HG03039 (cell line): Measurements from ENCODE around the gene RAD51B.

Source experiments
- ATAC-seq: cut with Tn5 transposase; IDR thresholded peaks from one replicate; pipeline ENCODE4 v1.9.1; 2021; ENCODE audit warnings: mild to moderate bottlenecking, moderate library complexity; ENCODE audit not compliant: unreplicated experiment

Gene RAD51B

DNA sequence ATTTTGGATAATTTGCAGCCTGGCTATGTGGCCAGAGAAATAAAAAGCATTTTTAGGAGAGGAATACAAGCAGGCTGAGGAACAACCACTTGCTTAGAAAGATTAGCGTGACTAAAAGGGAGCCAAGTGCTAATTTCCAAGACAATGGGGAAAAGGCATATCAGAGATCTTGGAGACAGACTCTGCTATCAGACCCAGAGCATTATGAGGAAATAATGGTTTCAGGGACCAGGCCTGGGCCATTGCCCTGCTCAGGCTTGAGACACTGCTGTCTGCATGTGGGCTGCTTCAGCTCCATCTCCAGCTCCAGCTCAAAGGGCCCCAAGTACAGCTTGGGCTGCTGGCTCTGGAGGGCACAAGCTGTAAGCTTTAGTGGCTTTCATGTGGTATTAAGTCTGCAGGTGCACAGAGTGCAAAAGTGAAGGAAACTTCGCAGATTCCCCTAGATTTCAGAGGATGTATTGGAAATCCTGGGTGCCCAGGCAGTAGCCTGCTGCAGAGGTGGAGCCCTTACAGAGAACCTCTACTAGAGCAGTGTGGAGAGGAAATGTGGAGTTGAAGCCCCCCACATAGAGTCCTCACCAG, 524.0 kb downstream of the RAD51B start:
- ATAC-seq, result no peak

DNA sequence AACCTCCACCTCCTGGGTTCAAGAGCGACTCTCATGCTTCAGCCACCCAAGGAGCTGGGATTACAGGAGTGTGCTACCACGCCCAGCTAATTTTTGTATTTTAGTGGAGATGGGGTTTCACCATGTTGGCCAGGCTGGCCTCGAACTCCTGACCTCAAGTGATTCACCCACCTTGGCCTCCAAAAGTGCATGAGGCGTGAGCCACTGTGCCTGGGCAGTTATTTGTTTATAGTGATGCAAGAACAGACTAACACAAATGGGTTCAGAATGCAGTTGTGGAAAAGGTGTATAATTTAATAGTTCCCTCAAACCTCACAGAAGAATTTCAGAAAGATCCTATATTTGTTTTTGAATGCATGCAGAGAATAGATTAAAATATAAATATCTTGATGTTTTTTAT, 526.2 kb downstream of the RAD51B start:
- ATAC-seq, result no peak

DNA sequence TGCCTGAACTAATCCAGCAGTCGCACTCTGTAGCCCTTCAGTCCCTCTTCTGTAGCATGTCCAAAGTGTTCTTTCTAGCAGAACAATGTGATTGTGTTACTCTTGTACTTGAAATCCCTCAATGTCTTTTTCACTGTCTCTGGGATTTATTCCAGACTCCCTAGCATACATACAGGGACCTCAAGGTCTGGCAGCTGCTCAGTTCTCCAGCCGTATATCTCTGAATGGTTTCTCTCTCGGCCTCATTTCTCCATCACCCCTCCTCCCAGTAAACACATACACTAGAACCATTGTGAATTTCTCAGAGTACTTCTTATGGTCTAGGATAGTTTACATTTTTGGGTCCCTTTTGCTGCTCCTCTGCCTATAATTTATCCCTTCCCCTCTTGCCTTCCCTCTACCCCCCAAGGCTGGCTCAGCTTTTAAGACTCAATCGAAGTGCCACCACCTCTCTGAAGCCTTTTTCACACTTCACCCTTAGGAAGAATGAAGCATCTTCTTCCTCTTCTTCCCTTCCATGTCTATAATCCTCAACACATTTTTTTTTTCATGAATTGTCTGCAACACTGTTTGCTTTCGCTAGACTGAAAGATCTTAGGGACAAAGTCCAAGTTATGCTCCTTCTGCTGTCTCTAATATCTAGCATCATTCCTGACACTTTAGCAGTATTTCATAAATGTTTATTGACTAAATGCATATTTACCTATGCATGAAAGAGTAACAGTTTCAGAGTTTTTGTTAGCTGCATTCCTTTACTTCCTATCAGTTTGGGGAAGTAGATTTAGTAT, 527.2 kb downstream of the RAD51B start:
- ATAC-seq, result no peak

DNA sequence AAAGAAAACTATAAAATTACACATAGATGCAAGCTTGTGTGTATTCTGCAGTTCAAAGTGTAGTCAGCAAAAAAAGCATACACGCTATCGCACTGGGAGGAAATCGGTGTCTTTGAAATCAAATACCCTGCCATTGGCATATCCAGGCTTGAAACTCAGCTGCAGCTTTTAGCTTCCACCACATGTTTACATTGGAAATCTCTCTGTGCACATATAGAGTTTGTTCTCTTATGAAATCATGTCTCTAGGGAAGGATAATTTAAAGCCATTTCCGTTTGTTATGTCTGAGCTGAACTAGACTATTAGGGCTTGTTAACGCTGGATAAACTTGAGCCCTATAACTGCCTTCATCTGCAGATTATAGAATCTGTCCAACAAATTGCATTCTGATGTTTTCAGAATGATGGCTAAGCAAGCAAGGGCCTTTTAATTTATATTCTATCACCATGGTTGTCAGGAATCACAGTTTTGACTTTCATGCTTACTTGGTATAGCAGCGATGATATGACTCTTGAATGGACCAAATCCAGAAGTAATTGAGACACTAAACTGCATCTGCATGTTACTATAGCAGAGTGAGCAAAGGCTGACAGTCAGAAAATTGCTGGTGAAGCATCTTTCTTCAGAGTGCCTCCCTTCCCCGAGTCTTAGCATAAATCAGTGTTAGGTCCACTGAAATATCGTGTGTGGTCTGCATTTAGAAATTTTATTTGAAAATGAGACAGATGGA, 530.5 kb downstream of the RAD51B start:
- ATAC-seq, result no peak

DNA sequence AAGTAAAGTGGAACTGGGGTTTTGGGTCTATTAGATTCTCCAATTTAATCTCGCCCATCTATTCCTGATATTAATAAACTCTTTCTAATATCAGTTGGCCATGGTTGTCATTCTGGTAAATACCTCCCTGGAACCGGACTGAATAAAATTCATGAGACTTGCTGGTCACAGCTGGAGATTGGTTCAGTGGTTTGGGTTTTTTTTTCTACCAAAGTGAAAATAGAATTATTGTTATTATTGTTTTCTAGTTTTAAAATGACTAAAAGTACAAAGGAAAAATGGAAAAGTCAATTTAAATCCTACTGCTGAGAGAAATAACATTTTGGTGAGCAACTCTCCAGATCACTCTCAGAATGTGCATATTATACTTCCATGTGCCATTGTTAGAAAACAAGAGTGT, 535.8 kb downstream of the RAD51B start:
- ATAC-seq, result no peak

DNA sequence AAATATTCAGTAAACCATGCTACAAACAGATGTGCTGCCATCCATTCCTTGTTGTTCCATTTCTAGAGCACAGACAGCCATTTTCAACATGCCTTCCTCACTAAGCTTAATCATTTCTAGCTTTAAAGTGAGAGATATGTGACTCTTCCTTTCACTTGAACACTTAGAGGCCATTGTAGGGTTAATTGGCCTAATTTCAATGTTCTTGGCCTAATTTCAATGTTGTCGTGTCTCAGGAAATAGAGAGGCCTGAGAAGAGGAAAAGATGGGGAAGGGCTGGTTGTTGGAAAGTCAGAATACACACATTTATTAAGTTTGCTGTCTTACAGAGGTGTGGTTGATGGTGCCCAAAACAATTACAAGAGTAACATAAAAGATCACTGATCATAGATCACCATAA, 538.2 kb downstream of the RAD51B start:
- ATAC-seq, result no peak

DNA sequence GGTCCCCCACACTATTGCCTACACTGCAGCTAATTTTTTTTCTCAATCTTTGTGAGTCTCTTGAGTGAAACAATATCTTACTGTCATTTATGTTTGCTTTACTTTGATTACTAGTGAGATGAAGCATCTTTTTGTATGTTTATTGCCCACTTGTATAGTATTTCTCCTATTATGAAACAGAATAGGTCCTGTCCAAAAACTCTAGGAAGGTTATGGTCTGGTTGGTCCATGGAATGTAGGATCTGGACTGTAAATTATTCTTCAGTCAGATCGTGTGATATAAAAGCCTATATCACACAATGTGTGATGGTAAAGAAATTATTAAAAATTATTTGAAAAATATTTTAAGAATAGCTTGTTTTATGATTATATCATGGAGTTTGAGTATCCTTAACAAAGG, 538.9 kb downstream of the RAD51B start:
- no peak for ATAC-seq

DNA sequence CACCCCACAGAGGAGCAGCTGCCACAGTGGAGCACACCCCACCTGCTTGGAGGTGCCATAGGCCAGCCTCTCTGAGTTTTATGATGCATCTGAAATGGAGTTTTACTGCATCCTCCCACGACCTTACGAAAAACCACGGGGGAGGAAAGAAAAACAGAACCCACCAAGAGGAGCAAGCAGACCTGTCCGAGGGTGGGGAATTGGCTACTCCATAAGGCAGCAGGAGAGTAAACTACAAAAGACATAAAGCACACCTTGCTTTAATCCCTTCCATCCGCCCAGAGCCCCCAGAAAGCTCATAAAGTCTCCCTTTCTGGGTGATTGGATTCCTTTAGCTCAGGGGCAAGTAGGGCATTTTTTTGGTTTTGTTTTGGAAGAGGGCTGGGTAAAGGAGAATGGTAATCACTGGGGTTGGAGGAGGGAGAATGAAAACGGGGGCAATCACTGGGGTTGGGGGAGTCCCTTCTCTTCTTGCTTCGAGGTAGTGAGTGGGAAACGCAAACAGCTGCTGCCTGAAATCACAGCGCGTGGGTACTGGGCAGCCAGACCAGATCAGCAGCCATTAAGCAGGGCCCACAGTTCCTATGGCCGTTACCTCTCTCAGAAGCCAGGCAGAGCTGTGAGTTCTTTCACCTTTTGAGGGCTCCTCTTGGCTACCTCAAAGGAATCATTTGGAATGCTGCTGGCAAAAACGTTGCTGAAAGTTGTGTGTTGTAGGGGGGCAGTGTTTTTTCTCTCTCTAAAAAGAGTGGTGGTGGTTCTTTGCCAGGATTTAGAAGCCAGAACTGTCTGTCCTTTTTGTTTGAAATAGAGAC, 539.6 kb downstream of the RAD51B start:
- no peak for ATAC-seq

DNA sequence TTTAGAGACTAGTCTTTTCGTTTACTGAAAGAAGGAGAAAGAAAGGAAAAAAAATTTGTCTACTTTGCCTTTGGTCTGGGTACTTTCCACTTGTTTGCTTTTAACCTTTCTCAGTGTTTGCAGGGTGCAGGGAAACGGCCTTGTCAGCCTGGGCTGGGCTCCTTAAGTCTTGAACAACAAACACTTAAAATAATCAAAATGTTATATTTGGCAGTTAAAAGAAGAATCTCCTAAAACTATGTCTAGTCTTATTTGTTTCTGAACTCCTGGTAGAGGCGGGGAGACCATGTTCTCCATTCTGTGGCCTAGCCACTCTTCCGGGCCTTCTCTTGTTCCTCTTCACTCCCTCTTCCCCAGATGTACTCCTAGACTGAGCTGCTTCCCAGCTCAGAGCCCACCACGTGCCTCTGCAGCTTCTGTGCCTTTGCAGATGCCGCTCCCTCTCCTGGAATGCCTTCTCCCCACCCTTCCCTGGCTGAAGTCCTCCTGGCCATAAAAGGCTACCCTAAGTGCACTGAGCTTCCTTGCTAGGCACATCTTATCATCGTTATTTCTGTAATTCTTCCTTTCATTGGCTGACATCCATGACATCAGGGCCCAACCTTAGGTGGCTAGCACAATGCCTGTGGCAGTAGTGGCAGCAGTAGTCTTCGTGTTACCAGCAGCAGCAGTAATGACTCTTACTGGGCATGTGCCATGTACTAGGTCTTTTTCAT, 540.4 kb downstream of the RAD51B start:
- ATAC-seq, result no peak

DNA sequence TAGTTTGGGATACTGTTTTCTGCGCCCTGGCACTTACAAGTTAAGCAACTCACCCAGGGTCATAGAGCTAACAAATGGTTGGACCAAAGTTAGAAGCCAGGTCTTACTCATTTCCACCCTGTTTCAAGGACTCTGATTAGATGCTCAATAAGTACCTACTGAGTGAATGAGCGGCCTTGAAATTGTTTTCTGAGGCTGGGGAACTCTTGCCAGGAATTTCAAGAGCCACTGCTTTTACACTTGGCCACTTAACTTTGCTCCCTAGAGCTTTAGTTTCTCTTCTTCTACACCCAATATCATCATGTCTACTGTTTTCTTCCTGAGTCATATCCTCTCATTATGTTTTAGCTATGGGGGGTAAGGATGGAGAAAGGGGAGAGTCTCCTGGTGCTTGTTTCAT, 541.7 kb downstream of the RAD51B start:
- ATAC-seq, result no peak

DNA sequence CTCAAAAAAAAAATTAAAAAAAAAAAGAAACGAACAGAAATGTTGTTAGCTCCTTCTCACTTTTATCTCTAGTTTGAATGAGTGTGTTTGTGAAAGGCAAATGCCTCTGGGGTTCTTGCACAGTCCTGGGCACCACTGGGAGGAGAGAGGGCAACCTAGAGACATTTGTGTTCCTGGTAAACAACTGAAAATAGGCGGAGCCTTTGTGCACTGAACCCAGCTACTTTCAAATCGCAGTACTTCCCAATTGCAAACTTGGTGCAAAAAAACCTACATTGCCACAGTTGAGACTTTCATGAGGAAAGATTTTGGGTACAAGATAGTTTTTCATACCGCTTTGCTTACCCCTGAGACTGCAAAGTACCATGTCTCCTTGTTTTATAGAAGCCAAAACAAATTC, 543.3 kb downstream of the RAD51B start:
- ATAC-seq, result no peak

DNA sequence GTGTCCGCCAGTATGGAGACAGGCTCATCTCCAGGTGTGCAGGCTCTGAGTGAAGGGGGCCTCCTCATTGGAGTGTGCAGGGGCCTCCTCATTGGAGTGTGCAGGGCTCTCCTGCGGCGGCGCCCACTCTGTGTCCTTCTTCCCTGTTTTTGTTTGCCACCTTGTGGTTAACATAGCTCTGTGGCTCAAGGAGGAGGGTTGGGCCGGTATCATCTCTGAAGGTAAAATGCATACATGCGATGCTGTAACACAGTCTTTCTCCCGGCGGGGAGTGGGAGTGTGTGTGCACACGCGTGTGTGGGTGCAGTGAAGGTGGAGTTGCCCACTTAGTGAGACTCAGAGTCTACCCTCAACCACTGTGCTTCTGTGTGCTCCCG, 543.9 kb downstream of the RAD51B start:
- ATAC-seq, result no peak

DNA sequence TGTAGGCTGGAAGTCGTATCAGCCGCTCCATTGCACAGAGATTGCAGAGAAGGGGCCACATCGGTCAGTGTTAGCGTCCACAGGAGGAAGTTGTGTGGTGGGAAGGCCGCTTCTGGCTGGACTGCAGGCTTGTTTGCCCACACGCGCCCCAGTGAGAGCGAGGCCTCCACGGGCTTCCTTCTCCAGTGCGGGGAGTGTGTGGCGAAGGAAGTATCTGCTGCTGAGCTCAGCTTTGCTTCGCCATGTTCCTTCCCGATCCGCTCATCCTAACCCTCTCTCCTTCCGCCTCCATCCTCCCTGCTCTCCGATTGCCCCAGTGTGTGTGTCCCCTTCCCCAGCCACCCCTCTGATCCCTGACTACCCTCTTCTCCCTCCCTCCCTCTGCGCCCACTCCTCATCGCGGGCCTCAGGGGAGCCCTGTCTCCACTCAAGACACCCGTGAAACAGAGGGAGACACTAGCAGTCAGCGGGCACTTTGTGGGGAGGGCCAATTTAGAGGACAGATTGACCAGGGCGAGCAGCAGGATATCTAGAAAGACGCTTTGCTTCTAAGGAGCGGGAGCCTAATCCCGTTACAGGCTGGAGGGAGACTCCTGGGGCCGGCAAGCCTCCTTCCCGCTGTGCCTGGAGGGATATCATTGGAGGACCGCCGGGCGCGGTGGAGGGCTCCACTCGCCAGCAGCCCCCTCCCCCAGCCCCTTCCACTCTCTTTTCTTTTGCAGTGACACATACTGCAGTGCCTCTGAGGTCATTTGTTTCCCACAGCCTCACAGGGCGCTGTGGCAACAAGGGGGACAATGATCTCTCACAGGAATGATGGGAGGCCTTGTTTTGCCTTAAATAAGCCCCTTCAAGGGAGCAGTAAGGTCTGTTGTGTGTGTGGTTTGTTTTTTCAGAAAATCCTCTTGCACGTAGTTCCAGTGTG, 544.5 kb downstream of the RAD51B start:
- no peak for ATAC-seq

DNA sequence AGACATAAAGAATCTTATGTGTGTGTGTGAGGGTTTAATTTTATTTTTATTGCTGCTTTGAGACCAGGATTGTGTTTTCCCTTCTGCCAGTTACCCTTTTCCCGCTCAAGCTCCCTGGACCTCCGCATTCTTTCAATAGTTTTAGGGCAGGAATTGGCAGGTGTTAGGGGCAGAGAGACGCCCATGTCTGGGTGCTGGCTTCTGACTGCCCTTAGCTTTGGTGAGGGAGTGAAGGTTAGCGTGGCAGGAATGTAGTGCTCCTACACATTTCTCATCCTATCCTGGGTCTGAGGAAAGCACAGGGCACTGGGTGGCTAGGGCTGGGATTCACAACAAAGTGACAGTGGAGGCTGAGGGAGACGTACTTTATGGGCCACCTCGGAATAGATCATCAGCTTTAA, 545.2 kb downstream of the RAD51B start:
- ATAC-seq, result no peak

DNA sequence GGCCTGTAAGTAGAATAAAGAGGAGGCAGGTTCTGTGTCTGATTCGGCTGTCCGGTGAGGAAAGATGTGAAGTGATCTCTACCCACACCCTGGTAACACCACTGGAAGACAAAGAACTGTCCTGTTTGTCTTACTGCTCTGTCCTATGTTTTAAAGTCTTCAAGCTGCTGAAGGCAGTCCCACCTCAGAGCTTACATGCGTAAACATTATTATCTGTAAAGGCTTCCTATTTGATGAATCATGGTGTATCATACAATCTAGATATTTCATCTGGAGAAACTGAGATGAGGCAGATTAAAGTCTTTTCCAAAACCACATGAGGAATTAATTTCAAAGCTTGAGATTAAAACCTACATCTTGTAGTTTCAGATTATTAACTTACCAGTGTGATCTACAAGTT, 545.6 kb downstream of the RAD51B start:
- ATAC-seq, result no peak

DNA sequence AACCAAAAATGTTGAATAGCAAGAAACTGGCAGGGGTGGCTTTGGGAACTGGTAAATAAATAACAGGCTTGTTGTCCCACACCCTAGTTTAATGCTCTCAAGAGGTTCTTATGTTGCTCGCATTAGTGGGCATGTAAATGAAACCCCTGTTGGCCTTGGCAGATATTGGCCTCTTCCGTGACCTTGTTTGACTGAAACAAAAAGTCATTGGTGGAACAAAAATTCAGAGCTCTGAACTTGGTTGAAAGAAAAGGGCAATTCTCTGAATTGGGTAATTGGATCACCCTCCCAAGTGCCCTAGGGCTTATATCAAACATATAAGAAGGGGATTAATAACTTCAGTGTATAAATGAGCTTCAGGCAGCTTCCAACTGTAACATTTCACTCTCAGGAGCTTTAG, 547.1 kb downstream of the RAD51B start:
- ATAC-seq, result no peak

DNA sequence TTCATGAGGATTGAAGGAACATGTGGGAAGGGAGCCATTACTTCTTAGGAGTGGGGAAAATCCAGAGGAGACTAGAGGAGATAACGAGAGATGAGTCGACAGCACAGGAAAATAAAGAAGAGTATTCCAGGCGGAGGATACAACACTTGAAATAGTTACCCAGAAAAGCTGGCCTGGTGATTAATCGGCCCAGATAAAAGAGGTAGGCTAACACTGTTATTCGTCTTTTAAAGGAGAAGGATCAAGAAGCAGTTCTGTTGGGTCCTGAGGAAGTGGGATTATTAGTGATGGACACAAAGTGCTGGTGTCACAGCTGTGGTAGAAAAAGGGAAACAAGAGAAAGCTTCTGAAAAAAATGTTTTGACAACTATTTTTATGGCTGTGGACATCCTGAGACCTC, 548.0 kb downstream of the RAD51B start:
- no peak for ATAC-seq

DNA sequence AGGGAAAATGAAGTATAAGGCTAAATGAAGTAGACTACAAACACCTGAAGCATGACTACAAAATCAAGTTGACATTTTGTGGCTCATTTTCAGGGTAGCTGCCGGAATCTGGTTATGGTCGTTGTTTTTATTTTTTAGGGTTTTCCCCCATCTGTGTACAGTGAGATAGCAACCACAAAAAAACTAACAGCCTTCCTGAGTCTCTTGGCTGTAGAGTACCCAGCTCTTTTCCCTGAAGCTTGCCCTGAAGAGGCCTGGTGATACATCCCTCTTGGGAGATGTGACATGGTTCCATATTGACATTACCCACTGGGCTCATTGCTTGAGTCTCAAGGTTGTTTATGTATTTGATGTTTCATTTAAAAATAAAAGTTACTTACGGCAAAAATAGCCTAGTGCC, 549.3 kb downstream of the RAD51B start:
- no peak for ATAC-seq

DNA sequence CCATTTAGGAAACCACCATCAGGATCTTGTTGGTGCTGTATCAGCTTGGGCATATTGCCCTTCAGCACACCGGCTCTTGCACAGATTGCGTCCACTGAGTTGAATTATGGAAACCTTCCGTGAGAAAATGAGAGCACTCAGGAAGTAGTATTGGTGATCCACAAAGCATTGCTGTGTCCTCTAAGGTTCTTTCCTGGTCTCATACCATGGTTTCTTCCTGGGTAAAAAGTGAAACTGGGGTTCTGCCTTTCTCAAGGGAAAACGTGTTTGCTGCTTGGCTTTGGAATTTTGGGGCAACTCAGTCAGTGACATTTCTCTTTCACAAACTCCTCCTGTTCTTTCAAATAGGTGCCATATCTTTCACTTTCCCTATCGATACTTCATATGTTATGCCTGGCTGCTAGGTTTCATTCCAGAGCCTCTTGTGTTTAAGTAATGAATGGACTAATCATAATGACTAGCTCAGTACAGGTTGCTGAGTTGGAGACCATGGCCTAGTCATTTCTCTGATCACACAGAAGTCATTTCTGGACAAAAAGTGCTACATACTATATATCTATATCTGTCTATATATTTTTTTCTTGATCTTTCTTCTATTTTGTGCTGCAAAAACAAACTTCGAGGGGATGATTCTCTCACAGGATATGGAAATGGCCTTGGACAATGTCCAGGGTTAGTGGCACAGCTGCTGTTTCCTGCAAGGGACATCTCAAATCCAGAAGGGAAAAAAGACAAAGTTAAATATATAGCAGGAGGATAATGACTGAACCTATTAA, 549.9 kb downstream of the RAD51B start:
- peak; percentile 62 for ATAC-seq
